Astrocyte (in vitro differentiated cells and primary cell): Measurements from ENCODE around the gene CORT.

ENCODE experiments used
- EZH2 ChIP-seq: IDR thresholded peaks from 2 replicates; pipeline ENCODE4 v1.6.1; 2012; ENCODE audit warnings: mild to moderate bottlenecking, low read length, inconsistent platforms; ENCODE audit not compliant: insufficient read depth
- TF ChIP-seq, protein P1 (sequence below): IDR thresholded peaks from 2 replicates; pipeline ENCODE4 v1.5.1; 2011; ENCODE audit warnings: low read depth, mild to moderate bottlenecking, inconsistent platforms, low read length, moderate library complexity; ENCODE audit not compliant: insufficient read depth

DNA sequence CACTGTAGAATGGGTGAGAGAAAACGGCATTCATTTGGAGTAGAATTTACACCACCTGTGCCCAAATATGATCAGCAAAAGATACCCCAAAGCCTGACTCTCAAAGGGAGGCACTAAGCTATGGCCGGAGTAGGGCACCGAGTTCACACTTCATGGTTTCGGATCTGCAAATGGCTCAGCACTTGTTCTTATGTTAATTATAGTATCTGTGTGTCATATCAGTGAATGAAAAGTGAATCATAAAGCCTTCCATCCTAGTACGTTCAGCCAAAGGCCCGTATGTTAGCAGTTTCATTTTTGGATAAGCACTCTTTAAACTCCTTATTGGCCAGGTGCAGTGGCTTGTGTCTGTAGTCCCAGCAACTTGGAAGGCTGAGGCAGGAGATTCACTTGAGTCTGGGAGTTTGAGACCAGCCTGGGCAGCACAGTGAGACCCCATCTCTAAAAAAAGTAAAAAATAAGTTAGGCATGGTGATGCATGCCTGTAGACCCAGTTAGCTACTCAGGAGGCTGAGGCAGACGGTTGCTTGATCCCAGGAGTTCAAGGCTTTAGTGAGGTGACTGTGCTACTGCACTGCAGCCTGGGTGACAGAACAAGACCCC lies 4.9 kb upstream of the CORT start:
- TF ChIP-seq, protein P1, sequence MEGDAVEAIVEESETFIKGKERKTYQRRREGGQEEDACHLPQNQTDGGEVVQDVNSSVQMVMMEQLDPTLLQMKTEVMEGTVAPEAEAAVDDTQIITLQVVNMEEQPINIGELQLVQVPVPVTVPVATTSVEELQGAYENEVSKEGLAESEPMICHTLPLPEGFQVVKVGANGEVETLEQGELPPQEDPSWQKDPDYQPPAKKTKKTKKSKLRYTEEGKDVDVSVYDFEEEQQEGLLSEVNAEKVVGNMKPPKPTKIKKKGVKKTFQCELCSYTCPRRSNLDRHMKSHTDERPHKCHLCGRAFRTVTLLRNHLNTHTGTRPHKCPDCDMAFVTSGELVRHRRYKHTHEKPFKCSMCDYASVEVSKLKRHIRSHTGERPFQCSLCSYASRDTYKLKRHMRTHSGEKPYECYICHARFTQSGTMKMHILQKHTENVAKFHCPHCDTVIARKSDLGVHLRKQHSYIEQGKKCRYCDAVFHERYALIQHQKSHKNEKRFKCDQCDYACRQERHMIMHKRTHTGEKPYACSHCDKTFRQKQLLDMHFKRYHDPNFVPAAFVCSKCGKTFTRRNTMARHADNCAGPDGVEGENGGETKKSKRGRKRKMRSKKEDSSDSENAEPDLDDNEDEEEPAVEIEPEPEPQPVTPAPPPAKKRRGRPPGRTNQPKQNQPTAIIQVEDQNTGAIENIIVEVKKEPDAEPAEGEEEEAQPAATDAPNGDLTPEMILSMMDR, result no peak
- no peak for TF ChIP-seq EZH2
